GM19035 (cell line): ENCODE data around the gene URM1.
A peak's percentile ranks its signal among the peaks of the same experiment; 100 is the strongest.
"Not testable (repeated sequence)": the region's sequence is repeated elsewhere in the genome, so short reads cannot be mapped to it uniquely, and the experiment has no call there.

ENCODE experiments used
- ATAC-seq: cut with Tn5 transposase; IDR thresholded peaks from one replicate; pipeline ENCODE4 v1.9.1; 2021; ENCODE audit not compliant: unreplicated experiment

Gene URM1

DNA sequence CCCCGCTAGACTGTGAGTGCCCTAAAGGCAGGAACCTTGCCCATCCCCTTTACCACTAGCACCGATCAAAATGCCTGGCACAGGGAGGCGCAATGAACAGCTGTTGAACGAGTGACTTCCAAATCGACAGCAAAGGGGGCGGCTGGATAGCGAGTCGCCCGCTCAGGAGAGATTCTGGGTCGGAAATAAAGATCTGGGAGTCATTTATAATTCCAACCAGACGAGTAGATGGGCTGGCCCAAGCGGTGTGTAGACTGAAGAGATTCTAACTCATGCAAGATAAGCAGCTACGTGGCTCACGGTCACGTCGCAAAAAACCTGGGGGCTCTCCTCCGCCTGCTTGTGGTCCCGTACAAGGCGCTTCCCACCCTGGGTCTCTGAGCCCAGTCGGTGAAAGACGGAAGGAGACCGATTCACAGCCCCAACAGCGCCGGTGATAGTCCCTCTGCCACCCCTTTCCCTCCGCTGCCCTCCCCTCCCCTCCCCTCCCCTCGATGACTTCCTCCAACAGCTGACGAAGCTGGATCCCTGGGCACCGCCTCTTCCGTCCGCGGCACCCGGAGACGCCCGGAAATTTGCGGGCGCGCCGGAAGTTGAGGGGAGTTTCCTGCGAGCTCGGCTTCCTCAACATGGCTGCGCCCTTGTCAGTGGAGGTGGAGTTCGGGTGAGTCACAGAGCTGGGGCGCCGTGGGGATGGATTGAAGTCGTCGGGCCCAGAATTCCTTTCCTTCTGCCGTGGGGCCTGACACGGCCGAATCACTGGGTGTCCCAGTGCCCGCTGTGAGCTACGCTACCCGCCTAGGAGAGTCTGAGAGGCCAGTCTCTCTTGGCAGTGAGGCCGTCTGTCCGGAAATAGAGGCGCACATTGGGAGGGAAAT, at the start of gene URM1:
Gene URM1 (plus strand): TSS at position 623 of the 878 bp plus-strand sequence. CDS start 7 bp downstream, at position 630.
- ATAC-seq, result peak; percentile 87

DNA sequence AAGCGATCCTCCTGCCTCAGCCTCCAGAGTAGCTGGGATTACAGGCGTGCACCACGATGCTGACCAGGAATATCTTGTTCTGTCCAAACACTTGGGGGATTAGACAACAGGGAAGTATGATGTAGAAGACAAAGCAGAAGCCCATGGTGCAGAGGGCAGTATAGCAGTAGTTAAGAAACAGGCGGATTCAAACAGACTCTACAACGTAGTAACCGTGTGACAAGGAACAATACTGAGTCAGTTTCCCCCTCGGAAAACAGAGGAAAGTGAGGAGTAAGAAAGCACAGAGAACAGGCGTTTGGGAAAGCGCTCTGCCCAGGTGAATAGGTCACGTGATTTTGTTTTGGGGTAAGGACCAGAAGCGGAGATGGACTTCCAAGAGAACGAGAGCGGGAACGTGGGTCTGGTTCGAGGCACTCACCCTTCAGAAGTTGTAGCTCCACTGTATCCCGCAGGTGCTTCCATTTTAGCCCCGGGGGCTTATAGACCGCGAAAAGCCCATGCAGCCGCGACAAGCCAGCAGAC, 49.2 kb upstream of the URM1 start:
- ATAC-seq, result peak; percentile 12

DNA sequence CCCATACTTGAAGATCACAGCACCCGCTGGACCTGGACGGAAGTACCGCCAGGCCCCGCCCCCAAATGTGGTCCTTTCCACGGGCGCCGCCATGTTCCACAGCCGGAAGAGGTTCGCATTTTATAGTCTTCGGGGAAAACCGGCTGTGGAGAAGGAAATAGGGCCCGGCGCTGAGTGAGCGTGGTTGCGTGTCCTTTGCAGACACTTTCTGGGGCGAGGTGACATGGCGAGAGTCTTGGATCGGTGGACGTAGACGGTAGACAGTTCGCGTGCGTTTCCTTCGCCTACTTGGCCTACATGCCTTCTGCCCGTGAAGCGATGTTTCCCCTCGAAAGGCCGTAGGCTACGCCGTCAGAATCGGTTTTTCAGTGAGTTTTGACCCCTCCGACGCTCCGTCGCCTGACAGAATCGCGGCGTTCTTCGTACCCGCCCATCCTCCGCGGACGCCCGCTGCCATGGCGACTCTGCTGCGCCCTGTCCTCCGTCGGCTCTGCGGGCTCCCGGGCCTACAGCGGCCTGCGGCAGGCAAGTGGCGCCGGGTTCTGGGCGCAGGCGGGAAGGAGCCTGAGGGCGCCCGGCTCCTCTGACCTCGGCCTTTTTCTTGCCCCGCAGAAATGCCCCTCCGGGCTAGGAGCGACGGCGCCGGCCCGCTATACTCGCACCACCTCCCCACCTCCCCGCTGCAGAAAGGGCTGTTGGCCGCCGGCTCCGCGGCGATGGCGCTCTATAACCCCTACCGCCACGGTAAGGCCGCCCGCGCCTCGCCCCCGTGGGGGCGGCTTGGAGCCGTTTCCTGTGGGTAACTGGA, 48.6 kb upstream of the URM1 start, which contains the start of the genes COQ4 and TRUB2:
Gene COQ4 (plus strand): TSS at position 436 of the 808 bp plus-strand sequence. CDS start 20 bp downstream, at position 456.
Gene TRUB2 (minus strand): TSS at position 44 of the 808 bp plus-strand sequence. CDS start 39 bp downstream, at position 5.
- ATAC-seq, result peak; percentile 89

- no peak for ATAC-seq
Measured at GRCh38 chr9:128323212-128323730, 47.9 kb upstream of the URM1 start.

GRCh38 chr9:128323791-128324190, 47.4 kb upstream of the URM1 start:
- ATAC-seq, result no peak

GRCh38 chr9:128324401-128324800, 46.8 kb upstream of the URM1 start:
- no peak for ATAC-seq

GRCh38 chr9:128325629-128326028, 45.5 kb upstream of the URM1 start:
- no peak for ATAC-seq

DNA sequence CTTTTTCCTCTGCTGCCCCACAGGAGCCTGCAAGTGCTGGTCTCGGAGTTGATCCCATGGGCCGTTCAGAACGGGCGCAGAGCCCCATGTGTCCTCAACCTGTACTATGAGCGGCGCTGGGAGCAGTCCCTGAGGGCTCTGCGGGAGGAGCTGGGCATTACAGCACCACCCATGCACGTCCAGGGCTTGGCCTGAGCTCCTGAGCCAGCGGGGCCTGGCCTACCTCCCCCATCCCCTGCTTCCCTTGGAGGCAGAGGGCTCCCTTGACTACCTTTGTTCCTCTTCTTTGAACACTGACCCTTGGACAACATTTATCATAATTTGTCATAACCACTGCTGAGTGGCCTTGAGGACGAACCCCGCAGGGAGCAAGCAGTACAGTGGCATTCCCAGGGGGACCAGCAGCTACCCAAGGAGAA, 37.7 kb upstream of the URM1 start:
- ATAC-seq, result no peak

DNA sequence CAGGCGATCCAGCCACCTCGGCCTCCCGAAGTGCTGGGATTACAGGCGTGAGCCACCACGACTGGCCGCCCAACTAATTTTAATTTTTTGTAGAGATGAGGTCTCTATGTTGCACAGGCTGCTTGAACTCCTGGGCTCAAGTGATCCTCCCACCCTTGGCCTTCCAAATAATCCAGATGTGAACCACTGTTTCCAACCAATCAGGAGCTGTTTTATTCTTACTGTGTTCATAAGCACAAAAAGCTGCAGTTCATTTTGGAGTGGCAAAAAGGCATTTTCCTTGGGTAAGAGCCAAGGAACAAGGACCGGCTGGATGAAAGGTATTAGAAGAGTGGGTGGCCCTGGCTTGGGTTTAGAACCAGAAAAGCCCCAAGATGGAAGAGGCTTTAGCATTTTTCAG, 36.0 kb upstream of the URM1 start:
- no peak for ATAC-seq

GRCh38 chr9:128335914-128336313, 35.3 kb upstream of the URM1 start:
- no peak for ATAC-seq

- no peak for ATAC-seq
Measured at GRCh38 chr9:128337936-128338335, 33.2 kb upstream of the URM1 start.

- not testable (repeated sequence) for ATAC-seq
Measured at GRCh38 chr9:128338852-128339614, 32.1 kb upstream of the URM1 start.

GRCh38 chr9:128339761-128340690, 31.1 kb upstream of the URM1 start, which contains the start of gene SLC27A4:
Gene SLC27A4 (plus strand): TSS chr9:128340527. CDS start chr9:128343133, 2,606 bp downstream.
- ATAC-seq, result peak; percentile 87

- peak; percentile 39 for ATAC-seq
Measured at GRCh38 chr9:128340691-128341434, 30.3 kb upstream of the URM1 start.

DNA sequence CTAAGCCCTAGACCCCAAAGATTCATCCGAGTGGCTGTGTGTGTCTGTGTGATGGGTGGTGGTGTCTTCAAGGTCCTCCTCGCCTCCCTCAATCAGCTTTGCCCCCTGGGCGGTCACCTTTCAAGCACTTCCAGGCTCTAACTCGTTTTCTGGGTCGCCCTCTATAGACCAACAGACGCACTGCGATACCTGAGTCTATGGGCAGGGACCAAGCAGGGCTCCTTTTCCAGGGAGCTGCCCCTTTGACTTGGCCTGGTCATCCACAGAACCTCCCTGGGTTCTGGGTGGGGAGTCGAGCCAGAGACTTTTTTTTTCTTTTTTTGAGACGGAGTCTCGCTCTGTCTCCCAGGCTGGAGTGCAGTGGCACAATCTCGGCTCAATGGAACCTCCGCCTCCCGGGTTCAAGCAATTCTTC, 29.7 kb upstream of the URM1 start:
- no peak for ATAC-seq

DNA sequence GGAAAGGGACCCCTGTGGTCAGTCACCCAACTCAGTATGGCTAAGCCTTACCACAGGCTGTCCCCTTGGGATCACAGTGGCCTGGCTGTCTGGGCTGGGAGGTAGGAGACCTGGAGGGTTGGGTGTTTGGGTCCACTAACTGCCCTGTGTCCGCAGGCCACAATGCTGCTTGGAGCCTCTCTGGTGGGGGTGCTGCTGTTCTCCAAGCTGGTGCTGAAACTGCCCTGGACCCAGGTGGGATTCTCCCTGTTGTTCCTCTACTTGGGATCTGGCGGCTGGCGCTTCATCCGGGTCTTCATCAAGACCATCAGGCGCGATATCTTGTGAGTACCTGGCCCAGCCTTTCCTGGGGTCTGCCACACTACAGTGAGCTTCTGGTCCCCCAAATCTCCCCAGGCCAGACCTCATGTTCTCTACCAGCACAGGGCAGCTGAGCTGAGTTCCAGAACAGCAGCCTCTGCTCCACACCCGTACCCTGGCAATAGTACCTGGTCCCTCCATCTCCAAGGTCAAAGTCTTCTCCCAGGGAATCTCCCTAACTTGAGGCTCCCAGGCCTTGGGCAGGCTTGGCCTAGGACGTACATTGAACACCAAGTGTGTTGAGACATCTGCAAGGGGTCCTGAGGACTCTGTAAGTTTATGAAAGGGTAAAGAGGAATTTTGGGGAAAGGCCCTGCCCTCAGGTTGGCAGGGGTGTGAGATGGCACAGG, 28.0 kb upstream of the URM1 start:
- ATAC-seq, result no peak

DNA sequence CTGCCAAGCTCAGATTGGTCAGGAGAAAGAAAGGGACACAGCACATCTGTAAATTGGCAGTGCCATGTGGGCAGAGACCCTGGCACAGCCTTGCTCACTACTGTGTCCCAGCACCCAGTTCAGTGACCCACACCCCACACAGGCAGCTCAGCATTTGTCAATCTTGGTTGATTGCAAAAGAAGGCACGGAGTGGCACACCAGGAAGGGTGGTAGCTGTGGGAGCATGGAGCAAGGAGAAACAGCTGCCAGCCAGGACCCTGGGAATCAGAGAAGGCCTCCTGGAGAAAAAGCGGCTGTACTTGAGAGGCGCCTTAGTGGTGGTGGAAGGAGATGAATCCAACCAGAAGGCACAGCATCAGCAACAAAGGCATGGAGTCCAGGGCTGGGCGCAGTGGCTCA, 27.3 kb upstream of the URM1 start:
- ATAC-seq, result no peak
